ENCODE data around the gene FGF22. TPM values are rescaled to one million over a fixed set of nuclear protein-coding genes. Genes with fewer than 3 reads are reported as not detected.

The FGF22 gene
- total and polyA plus RNA-seq, 2 of the 13 experiments (the other 11 are each of a cell fraction or from before 2014, with no cell fraction given) = 0.24 TPM; not detected in 1

DNA sequence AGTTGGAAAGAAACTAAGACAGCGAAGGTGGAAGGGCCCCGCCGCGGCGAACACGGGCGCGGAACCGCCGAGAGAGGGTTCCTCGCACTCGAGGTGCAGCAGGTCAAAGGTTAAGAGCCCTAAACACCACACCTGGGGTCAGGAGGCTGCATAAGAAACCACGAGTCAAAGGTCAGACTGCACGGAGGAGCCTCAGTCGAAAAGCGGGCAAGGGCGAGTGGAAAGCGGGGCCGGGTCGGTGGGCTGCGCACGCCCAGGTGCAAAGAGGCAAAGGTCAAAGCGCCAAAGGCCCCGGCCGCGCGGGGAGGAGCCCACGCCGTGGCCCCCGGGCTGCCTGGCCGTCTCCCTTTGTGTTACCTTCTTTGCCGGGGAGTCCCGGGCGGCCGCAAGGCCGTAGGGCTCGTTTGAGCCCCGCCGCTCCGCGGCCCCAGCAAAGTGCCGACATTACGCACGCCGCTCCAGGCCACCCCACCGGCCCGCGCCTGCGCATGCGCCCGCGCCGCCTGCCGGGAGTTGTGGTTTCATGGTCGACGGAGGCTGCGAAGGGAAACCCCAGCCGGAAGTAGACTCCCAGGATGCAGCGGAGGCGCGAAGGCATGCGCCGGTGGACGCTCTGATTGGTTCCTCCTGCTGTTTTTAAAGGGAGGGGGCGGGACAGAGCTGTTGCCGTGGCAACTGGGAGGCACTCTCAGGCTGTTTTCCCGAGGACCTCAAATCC, 6.5 kb upstream of the FGF22 start, which contains the start of gene POLRMT (continued):
- TF ChIP-seq, protein P1, sequence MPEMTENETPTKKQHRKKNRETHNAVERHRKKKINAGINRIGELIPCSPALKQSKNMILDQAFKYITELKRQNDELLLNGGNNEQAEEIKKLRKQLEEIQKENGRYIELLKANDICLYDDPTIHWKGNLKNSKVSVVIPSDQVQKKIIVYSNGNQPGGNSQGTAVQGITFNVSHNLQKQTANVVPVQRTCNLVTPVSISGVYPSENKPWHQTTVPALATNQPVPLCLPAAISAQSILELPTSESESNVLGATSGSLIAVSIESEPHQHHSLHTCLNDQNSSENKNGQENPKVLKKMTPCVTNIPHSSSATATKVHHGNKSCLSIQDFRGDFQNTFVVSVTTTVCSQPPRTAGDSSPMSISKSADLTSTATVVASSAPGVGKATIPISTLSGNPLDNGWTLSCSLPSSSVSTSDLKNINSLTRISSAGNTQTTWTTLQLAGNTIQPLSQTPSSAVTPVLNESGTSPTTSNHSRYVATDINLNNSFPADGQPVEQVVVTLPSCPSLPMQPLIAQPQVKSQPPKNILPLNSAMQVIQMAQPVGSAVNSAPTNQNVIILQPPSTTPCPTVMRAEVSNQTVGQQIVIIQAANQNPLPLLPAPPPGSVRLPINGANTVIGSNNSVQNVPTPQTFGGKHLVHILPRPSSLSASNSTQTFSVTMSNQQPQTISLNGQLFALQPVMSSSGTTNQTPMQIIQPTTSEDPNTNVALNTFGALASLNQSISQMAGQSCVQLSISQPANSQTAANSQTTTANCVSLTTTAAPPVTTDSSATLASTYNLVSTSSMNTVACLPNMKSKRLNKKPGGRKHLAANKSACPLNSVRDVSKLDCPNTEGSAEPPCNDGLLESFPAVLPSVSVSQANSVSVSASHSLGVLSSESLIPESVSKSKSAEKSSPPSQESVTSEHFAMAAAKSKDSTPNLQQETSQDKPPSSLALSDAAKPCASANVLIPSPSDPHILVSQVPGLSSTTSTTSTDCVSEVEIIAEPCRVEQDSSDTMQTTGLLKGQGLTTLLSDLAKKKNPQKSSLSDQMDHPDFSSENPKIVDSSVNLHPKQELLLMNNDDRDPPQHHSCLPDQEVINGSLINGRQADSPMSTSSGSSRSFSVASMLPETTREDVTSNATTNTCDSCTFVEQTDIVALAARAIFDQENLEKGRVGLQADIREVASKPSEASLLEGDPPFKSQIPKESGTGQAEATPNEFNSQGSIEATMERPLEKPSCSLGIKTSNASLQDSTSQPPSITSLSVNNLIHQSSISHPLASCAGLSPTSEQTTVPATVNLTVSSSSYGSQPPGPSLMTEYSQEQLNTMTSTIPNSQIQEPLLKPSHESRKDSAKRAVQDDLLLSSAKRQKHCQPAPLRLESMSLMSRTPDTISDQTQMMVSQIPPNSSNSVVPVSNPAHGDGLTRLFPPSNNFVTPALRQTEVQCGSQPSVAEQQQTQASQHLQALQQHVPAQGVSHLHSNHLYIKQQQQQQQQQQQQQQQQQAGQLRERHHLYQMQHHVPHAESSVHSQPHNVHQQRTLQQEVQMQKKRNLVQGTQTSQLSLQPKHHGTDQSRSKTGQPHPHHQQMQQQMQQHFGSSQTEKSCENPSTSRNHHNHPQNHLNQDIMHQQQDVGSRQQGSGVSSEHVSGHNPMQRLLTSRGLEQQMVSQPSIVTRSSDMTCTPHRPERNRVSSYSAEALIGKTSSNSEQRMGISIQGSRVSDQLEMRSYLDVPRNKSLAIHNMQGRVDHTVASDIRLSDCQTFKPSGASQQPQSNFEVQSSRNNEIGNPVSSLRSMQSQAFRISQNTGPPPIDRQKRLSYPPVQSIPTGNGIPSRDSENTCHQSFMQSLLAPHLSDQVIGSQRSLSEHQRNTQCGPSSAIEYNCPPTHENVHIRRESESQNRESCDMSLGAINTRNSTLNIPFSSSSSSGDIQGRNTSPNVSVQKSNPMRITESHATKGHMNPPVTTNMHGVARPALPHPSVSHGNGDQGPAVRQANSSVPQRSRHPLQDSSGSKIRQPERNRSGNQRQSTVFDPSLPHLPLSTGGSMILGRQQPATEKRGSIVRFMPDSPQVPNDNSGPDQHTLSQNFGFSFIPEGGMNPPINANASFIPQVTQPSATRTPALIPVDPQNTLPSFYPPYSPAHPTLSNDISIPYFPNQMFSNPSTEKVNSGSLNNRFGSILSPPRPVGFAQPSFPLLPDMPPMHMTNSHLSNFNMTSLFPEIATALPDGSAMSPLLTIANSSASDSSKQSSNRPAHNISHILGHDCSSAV (CRISPR knock-in tag; IDR thresholded peaks at IDR 0.05; ENCODE audit: borderline replicate concordance) = no peak
- TF ChIP-seq, protein P2, sequence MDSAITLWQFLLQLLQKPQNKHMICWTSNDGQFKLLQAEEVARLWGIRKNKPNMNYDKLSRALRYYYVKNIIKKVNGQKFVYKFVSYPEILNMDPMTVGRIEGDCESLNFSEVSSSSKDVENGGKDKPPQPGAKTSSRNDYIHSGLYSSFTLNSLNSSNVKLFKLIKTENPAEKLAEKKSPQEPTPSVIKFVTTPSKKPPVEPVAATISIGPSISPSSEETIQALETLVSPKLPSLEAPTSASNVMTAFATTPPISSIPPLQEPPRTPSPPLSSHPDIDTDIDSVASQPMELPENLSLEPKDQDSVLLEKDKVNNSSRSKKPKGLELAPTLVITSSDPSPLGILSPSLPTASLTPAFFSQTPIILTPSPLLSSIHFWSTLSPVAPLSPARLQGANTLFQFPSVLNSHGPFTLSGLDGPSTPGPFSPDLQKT (CRISPR knock-in tag; IDR thresholded peaks at IDR 0.05; ENCODE audit: borderline replicate concordance) = peak; percentile 47; the same call in 1 of the 2 replicates
- TF ChIP-seq NFE2 (CRISPR knock-in tag; IDR thresholded peaks at IDR 0.05) (no peak), TCF7L2 (IDR thresholded peaks at IDR 0.05; ENCODE audit: low read depth, low read length) (no peak), MXD4 (CRISPR knock-in tag; IDR thresholded peaks at IDR 0.05) (0 out of 2 replicates have a peak, but pooled peaks have one; percentile 47), TBL1XR1 (IDR thresholded peaks at IDR 0.05; ENCODE audit: borderline replicate concordance, low read length, partially characterized antibody) (peak; percentile 45), ZNF232 (CRISPR knock-in tag; IDR thresholded peaks at IDR 0.05; ENCODE audit: borderline replicate concordance) (peak; percentile 79; the same call in 1 of the 2 replicates), RARG (CRISPR knock-in tag; IDR thresholded peaks at IDR 0.05; ENCODE audit: low read depth) (no peak)
- TF ChIP-seq, protein P3, sequence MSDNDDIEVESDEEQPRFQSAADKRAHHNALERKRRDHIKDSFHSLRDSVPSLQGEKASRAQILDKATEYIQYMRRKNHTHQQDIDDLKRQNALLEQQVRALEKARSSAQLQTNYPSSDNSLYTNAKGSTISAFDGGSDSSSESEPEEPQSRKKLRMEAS (IDR thresholded peaks at IDR 0.05) = peak; percentile 87
- TF ChIP-seq, protein P4, sequence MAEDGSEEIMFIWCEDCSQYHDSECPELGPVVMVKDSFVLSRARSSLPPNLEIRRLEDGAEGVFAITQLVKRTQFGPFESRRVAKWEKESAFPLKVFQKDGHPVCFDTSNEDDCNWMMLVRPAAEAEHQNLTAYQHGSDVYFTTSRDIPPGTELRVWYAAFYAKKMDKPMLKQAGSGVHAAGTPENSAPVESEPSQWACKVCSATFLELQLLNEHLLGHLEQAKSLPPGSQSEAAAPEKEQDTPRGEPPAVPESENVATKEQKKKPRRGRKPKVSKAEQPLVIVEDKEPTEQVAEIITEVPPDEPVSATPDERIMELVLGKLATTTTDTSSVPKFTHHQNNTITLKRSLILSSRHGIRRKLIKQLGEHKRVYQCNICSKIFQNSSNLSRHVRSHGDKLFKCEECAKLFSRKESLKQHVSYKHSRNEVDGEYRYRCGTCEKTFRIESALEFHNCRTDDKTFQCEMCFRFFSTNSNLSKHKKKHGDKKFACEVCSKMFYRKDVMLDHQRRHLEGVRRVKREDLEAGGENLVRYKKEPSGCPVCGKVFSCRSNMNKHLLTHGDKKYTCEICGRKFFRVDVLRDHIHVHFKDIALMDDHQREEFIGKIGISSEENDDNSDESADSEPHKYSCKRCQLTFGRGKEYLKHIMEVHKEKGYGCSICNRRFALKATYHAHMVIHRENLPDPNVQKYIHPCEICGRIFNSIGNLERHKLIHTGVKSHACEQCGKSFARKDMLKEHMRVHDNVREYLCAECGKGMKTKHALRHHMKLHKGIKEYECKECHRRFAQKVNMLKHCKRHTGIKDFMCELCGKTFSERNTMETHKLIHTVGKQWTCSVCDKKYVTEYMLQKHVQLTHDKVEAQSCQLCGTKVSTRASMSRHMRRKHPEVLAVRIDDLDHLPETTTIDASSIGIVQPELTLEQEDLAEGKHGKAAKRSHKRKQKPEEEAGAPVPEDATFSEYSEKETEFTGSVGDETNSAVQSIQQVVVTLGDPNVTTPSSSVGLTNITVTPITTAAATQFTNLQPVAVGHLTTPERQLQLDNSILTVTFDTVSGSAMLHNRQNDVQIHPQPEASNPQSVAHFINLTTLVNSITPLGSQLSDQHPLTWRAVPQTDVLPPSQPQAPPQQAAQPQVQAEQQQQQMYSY (CRISPR knock-in tag; IDR thresholded peaks at IDR 0.05) = 0 out of 2 replicates have a peak, but pooled peaks have one; percentile 13
- TF ChIP-seq, protein P5, sequence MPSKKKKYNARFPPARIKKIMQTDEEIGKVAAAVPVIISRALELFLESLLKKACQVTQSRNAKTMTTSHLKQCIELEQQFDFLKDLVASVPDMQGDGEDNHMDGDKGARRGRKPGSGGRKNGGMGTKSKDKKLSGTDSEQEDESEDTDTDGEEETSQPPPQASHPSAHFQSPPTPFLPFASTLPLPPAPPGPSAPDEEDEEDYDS (CRISPR knock-in tag; IDR thresholded peaks at IDR 0.05) = peak; percentile 32; the same call in 1 of the 2 replicates
